ENCODE measurements around the gene NOXA1. TPM values are rescaled to one million over a fixed set of nuclear protein-coding genes. Genes with fewer than 3 reads are reported as not detected.
A peak's percentile ranks its signal among the peaks of the same experiment; 100 is the strongest.

Gene NOXA1
- polyA plus RNA-seq, 1 experiment: 0.32 TPM

DNA sequence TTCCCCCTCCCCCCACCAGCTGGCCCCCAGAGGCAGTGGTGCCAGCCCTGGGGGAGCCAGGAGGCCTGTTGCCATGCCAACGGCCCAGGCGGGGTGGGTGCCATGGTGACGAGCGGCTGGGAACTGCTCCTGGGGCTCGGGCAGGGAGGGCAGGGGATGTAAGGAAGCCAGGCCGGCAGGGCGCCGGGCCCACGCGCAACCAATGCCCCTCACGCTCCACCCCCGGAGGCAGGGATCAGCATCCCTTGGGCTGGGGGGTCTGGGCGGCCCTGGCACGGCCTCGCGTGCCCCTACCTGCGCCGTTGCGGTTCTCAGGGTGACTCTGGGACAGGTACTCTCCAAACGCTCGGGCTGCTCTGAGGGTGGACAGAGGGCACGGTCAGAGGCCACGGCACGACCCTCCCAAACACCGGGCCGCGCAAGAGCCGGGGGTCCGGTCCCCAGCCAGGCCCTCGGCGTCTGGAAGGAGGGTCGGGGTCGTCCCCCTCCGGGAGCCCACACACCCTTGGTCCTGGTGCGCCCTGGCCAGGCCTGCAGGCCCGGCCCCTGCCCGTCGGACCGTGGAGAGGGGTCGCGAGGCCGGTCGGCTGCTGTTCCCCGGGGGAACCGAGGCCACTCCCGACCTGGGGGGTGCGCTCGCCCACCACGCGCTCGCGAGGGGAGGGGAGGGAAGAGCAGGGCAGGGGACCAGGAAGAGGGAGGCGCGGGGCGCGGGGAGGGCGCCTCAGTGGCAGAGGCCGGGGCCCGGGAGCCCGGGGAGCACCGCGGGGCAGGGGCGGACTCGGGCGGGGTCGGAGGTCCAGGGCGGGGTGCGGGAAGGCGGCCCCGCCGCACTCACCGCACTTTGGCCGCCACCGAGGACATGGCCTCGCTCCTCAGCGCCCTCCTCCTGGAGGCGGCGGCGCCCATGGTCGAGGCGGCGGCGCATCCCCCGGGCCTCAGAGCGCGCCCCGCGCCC is 35.3 kb downstream of the NOXA1 start:
- TF ChIP-seq, protein P1, sequence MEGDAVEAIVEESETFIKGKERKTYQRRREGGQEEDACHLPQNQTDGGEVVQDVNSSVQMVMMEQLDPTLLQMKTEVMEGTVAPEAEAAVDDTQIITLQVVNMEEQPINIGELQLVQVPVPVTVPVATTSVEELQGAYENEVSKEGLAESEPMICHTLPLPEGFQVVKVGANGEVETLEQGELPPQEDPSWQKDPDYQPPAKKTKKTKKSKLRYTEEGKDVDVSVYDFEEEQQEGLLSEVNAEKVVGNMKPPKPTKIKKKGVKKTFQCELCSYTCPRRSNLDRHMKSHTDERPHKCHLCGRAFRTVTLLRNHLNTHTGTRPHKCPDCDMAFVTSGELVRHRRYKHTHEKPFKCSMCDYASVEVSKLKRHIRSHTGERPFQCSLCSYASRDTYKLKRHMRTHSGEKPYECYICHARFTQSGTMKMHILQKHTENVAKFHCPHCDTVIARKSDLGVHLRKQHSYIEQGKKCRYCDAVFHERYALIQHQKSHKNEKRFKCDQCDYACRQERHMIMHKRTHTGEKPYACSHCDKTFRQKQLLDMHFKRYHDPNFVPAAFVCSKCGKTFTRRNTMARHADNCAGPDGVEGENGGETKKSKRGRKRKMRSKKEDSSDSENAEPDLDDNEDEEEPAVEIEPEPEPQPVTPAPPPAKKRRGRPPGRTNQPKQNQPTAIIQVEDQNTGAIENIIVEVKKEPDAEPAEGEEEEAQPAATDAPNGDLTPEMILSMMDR (IDR thresholded peaks at IDR 0.05; ENCODE audit: insufficient read depth, low read depth, low read length): no peak
- no peak for DNase-seq (ENCODE audit: low read depth)
- ChIA-PET POLR2A (no interaction called here), CTCF (interaction anchor here (0.7 to 1.8 kb wide), 3 partner anchors 11 to 13 kb away, joined by 3 to 5 read pairs (median 5); no protein-coding TSS in a partner anchor)
- H3K36me3 ChIP-seq (ENCODE audit: control insufficient read depth, insufficient read depth, low read length): peaks cover 10% of the 10 kb centered on the region
- no peaks in the 10 kb centered on the region for H3K27me3 ChIP-seq (ENCODE audit: control insufficient read depth, insufficient read depth, low read length)
- peak overlapping the region; percentile 80 for H3K4me3 ChIP-seq (ENCODE audit: low read depth, low read length)

DNA sequence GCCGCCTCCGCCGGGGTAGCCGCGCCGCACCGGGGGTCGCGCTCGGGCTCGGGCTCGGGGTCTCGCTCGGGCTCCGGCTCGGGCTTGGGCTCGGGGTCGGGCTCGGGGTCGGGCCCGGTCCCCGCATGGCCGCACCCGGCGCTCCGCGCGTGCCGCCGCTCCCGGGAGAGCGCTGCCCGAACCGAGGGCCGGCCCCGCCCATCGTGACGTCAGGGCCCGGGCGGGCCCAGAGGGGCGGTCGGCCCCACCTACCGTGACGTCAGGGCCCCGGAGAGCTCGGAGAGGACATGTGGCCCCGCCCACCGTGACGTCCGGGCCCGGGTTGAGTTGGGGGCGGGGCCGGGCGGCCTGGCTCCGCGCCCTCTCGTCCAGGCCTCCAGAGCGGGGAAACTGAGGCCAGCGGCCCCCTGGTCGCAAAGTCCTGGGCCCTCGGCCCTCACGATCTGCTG is 36.0 kb downstream of the NOXA1 start, which contains the start of gene NSMF:
TSS of gene NSMF (minus strand) at position 183 of the 449 bp plus-strand sequence. CDS start 232 bp downstream, outside the sequence.
- POLR2A ChIA-PET: no interaction called here
- H3K36me3 ChIP-seq (ENCODE audit: control insufficient read depth, insufficient read depth, low read length): peaks cover 10% of the 10 kb centered on the region
- CTCF ChIA-PET: interaction anchor here (0.7 to 1.8 kb wide), 4 partner anchors 10 to 76 kb away, joined by 3 to 5 read pairs (median 4); no protein-coding TSS in a partner anchor

GRCh38 chr9:137459601-137460362 is 36.6 kb downstream of the NOXA1 start:
- H3K27me3 ChIP-seq (ENCODE audit: control insufficient read depth, insufficient read depth, low read length): no peaks in the 10 kb centered on the region
- peak overlapping the region; percentile 80 for H3K4me3 ChIP-seq (ENCODE audit: low read depth, low read length)
- DNase-seq (ENCODE audit: low read depth): no peak
- TF ChIP-seq, protein P1 (IDR thresholded peaks at IDR 0.05; ENCODE audit: insufficient read depth, low read depth, low read length): no peak
- POLR2A ChIA-PET: no interaction called here
- peaks cover 10% of the 10 kb centered on the region for H3K36me3 ChIP-seq (ENCODE audit: control insufficient read depth, insufficient read depth, low read length)
- CTCF ChIA-PET: interaction anchor here (0.7 to 1.8 kb wide), 4 partner anchors 9 to 75 kb away, joined by 3 to 5 read pairs (median 4); no protein-coding TSS in a partner anchor

More for the DNA sequence above, 36.0 kb downstream of the NOXA1 start, which contains the start of gene NSMF:
- TF ChIP-seq, protein P1 (IDR thresholded peaks at IDR 0.05; ENCODE audit: insufficient read depth, low read depth, low read length): no peak
- H3K27me3 ChIP-seq (ENCODE audit: control insufficient read depth, insufficient read depth, low read length): no peaks in the 10 kb centered on the region
- peak; percentile 25 for DNase-seq (ENCODE audit: low read depth)
- H3K4me3 ChIP-seq (ENCODE audit: low read depth, low read length): peak within 1 kb of the TSS; percentile 80

GRCh38 chr9:137460363-137461315 is 37.4 kb downstream of the NOXA1 start:
- TF ChIP-seq, protein P1 (IDR thresholded peaks at IDR 0.05; ENCODE audit: insufficient read depth, low read depth, low read length): no peak
- ChIA-PET POLR2A (no interaction called here), CTCF (interaction anchor here (1.8 kb wide), 1 partner anchor 8 kb away, joined by 5 read pairs; no protein-coding TSS in a partner anchor)
- no peaks in the 10 kb centered on the region for H3K27me3 ChIP-seq (ENCODE audit: control insufficient read depth, insufficient read depth, low read length)
- no peak for DNase-seq (ENCODE audit: low read depth)
- H3K36me3 ChIP-seq (ENCODE audit: control insufficient read depth, insufficient read depth, low read length): peaks cover 5% of the 10 kb centered on the region
- no peak overlapping the region for H3K4me3 ChIP-seq (ENCODE audit: low read depth, low read length)

All from BJ (cell line).